ENCODE results near the gene BOD1L2. TPM values are rescaled to one million over a fixed set of nuclear protein-coding genes. Genes with fewer than 3 reads are reported as not detected.

The BOD1L2 gene
- total and polyA plus RNA-seq, 2 of the 13 experiments (the other 11 are each of a cell fraction or from before 2014, with no cell fraction given): not detected

DNA sequence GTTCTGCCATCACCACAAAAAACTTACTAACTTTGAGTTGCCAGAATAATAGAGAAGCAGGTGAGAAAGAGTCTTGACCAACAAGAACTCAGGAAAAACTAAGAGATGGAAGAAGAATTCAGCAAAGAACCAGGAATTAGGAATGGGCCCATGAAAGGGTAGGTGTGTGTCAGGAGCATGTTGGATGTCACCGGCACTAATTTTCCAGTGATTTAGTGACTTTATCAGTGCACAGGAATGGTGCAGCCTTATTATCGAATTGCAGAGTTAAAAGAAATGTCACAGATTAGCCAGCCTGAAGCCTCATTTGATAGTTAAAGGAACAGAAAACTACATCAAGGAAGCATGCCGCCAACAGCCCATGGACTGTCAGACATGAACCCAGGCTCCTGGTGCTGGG, 9.0 kb upstream of the BOD1L2 start (continued):
- TF ChIP-seq ZBTB37 (CRISPR knock-in tag; IDR thresholded peaks at IDR 0.05) (no peak), TBX2 (CRISPR knock-in tag; IDR thresholded peaks at IDR 0.05; ENCODE audit: borderline replicate concordance) (no peak), STAT6 (CRISPR knock-in tag; IDR thresholded peaks at IDR 0.05; ENCODE audit: borderline replicate concordance) (no peak)

DNA sequence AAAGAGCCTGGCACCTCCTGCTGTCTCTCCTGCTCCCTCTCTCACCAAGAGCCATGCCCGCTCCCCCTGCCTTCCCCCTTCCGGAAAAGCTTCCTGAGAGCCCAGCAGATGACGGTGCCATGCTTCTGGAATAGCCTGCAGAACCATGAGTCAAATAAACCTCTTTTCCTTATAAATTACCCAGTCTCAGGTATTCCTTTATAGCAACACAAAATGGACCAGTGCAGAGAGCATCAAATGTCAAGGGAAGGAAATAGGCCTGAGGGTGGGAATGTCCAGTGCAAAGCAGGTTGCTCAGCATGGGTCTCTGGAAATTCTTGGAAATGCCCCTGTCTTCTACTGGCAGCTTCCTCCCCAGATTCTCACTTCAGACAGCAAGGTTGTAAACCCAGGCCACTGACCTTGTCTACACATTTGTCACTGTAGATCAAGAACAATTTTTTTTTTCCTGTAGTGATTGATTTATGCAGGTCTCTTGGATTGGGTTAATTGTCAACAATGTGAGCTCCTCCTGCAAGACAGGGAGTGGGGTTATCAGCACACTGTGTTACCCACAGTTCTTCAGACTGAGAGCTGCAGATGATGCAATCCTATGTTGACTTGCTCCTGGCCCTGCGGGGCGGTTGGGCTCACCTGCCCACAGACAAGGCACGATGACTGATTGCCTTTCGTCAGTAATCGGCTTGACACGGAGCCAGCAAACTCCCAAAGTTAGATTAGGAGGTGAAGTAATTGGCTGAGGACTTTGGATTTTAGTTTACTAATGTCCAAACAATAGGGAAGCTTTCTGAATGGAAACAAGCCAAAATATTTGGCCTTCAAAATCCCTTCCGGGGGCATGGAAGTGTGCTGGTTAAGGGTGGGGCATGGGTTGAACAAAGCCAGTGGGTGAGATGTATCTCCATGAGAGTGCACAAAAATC, 5.4 kb upstream of the BOD1L2 start:
- ChIA-PET POLR2A (no interaction called here), CTCF (ENCODE audit: low intra/inter-chr PET ratio, low total read pairs) (no interaction called here)
- ATAC-seq: peak; percentile 93
- Histone ChIP-seq H4K20me1 (ENCODE audit: insufficient read depth, low read length) (no peaks in the 10 kb centered on the region), H3K27ac (ENCODE audit: extremely low read length, insufficient read depth, low read length) (peak overlapping the region; percentile 3), H3K79me2 (ENCODE audit: insufficient read depth, low read length) (no peaks in the 10 kb centered on the region), H2AFZ (ENCODE audit: low read length) (no peak overlapping the region), H3K4me1 (ENCODE audit: insufficient read depth, low read length) (peaks cover 21% of the 10 kb centered on the region), H3K9ac (ENCODE audit: insufficient read depth, low read depth, low read length) (no peak overlapping the region), H3K4me3 (replicated peaks in 1 of 3; ENCODE audit: insufficient read depth in 1 of 3, low read depth in 2 of 3, low read length in 3 of 3) (no peak overlapping the region; a peak in 1 of 6 replicates), H3K9me3 (ENCODE audit: low read length) (no peaks in the 10 kb centered on the region), H3K27me3 (ENCODE audit: control insufficient read depth in 1 of 2, insufficient read depth in 2 of 2, low read length in 2 of 2) (no peaks in the 10 kb centered on the region), H3K4me2 (ENCODE audit: low read depth, low read length) (peak overlapping the region; percentile 23; the same call in 1 of the 2 replicates), H3K36me3 (replicated peaks in 1 of 2; ENCODE audit: control insufficient read depth in 1 of 2, insufficient read depth in 2 of 2, low read length in 2 of 2) (no peaks in the 10 kb centered on the region)
- WGBS (ENCODE audit: low lambda C conversion rate): 38% methylated on average over 7 of the region's 10 CpGs
- peak; percentile 86 for FAIRE-seq
- intact Hi-C loops (cut with micrococcal nuclease; ENCODE audit: unreplicated experiment) (no loop called here), in situ Hi-C loops (cut with HindIII; ENCODE audit: extremely low pct_ligation_motif_present, low pct_unique_long_range_greater_than_20kb) (no loop called here)
- no TSS peak for BruUV-seq (replicated peaks)
- DNase-seq (ENCODE audit: low spot score): peak; percentile 82
- no peak for TF ChIP-seq ATM (IDR thresholded peaks at IDR 0.05; ENCODE audit: borderline replicate concordance)
- peak; percentile 96 for TF ChIP-seq CEBPB (IDR thresholded peaks at IDR 0.05; ENCODE audit: borderline replicate concordance, low read depth, low read length)
- no peak for TF ChIP-seq ZNF83 (CRISPR knock-in tag; IDR thresholded peaks at IDR 0.05; ENCODE audit: borderline replicate concordance)
- TF ChIP-seq NR0B2 (CRISPR knock-in tag; IDR thresholded peaks at IDR 0.05): no peak
- TF ChIP-seq ZMYM4 (CRISPR knock-in tag; IDR thresholded peaks at IDR 0.05): peak; percentile 88
- TF ChIP-seq FOXA3 (CRISPR knock-in tag; IDR thresholded peaks at IDR 0.05): peak; percentile 93
- TF ChIP-seq NKX3-1 (CRISPR knock-in tag; IDR thresholded peaks at IDR 0.05): no peak
- TF ChIP-seq, protein P1, sequence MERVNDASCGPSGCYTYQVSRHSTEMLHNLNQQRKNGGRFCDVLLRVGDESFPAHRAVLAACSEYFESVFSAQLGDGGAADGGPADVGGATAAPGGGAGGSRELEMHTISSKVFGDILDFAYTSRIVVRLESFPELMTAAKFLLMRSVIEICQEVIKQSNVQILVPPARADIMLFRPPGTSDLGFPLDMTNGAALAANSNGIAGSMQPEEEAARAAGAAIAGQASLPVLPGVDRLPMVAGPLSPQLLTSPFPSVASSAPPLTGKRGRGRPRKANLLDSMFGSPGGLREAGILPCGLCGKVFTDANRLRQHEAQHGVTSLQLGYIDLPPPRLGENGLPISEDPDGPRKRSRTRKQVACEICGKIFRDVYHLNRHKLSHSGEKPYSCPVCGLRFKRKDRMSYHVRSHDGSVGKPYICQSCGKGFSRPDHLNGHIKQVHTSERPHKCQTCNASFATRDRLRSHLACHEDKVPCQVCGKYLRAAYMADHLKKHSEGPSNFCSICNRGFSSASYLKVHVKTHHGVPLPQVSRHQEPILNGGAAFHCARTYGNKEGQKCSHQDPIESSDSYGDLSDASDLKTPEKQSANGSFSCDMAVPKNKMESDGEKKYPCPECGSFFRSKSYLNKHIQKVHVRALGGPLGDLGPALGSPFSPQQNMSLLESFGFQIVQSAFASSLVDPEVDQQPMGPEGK (CRISPR knock-in tag; IDR thresholded peaks at IDR 0.05): peak; percentile 83
- TF ChIP-seq ZBTB8A (CRISPR knock-in tag; IDR thresholded peaks at IDR 0.05; ENCODE audit: borderline replicate concordance, low read depth): no peak
- TF ChIP-seq PPARG (CRISPR knock-in tag; conservative IDR thresholded peaks at IDR 0.05): no peak; the same call in 1 of the 2 replicates
- no peak for TF ChIP-seq ZNF253 (CRISPR knock-in tag; IDR thresholded peaks at IDR 0.05; ENCODE audit: borderline replicate concordance)
- TF ChIP-seq CCAR2 (optimal IDR thresholded peaks at IDR 0.05; ENCODE audit: low read depth, low read length): no peak
